PC-9 (cell line): ENCODE data around the gene ASB6.

Source experiments
- CTCF ChIP-seq: fragments of 200-600 bp; sonication (generic); conservative IDR thresholded peaks from 2 replicates; pipeline ENCODE4 v1.6.1; 2017; ENCODE audit warnings: mixed run types, antibody characterized with exemption, mild to moderate bottlenecking, moderate library complexity
- EZH2 ChIP-seq: fragments of 200-600 bp; sonication (generic); IDR thresholded peaks from 2 replicates; pipeline ENCODE4 v1.8.0; 2017; ENCODE audit warnings: antibody characterized with exemption, low read depth

- TF ChIP-seq CTCF (no peak), EZH2 (no peak)
Observed at GRCh38 chr9:129649726-129650679, 8.1 kb upstream of the ASB6 start.
